ENCODE results near the gene FAM229B.
A peak's percentile ranks its signal among the peaks of the same experiment; 100 is the strongest.

Gene FAM229B

DNA sequence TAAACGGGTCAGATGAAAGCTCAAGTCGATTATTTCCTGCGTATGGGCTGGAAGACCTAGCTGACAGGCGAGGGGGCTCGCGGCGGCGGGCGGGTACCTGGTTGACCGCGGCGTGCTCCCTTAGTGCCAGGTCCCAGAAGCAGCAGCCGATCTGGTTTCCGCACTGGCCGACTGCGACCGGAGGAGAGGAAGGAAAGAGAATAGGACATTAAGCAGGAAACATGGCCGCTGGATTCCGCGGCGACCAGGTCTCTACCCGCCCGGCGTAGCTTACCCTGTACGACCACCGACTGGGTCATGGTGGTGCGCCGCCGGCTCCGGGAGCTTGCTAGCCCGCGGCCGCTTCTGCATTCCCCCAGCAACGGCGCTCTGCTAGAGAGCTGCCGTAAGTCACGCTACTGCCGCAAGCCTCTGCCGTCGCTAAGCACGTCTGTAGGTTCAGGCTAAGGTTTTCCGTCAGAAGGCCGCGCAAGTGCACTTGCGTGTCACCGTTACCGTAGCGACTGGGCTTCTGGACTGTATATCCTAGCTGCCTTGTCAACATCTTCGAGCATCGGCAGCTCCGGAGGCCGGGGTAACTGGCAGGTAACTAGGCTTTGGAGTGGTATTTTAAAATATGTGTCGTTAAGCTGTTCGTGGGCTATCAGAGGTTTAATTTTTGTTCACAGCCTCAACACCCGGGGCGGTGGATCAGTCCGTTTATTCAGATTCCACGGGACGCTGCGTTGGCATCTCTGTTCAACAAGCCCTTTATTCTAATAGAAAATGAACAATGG lies at the start of gene FAM229B, which contains the start of gene TUBE1:
TSS of gene FAM229B (plus strand) at position 456 of the 776 bp plus-strand sequence. CDS start 11,693 bp downstream, outside the sequence.
TSS of gene TUBE1 (minus strand) at position 347 of the 776 bp plus-strand sequence. CDS start at position 299, 48 bp downstream.
- peak within 1 kb of the TSS; percentile 84 for H3K4me3 ChIP-seq (ENCODE audit: low read depth, low read length)
- TF ChIP-seq CTCF (IDR thresholded peaks at IDR 0.05; ENCODE audit: control insufficient read depth, extremely low read depth, insufficient read depth), result no peak
- DNase-seq (ENCODE audit: low read depth), result peak; percentile 92

- no peak for TF ChIP-seq CTCF (IDR thresholded peaks at IDR 0.05; ENCODE audit: control insufficient read depth, extremely low read depth, insufficient read depth)
- no peak overlapping the region for H3K4me3 ChIP-seq (ENCODE audit: low read depth, low read length)
- no peak for DNase-seq (ENCODE audit: low read depth)
These were observed 49.6 kb upstream of the FAM229B start for GRCh38 chr6:112037783-112038216.

GRCh38 chr6:112038268-112038667 lies 49.1 kb upstream of the FAM229B start:
- no peak for DNase-seq (ENCODE audit: low read depth)
- no peak overlapping the region for H3K4me3 ChIP-seq (ENCODE audit: low read depth, low read length)
- TF ChIP-seq CTCF (IDR thresholded peaks at IDR 0.05; ENCODE audit: control insufficient read depth, extremely low read depth, insufficient read depth), result no peak

DNA sequence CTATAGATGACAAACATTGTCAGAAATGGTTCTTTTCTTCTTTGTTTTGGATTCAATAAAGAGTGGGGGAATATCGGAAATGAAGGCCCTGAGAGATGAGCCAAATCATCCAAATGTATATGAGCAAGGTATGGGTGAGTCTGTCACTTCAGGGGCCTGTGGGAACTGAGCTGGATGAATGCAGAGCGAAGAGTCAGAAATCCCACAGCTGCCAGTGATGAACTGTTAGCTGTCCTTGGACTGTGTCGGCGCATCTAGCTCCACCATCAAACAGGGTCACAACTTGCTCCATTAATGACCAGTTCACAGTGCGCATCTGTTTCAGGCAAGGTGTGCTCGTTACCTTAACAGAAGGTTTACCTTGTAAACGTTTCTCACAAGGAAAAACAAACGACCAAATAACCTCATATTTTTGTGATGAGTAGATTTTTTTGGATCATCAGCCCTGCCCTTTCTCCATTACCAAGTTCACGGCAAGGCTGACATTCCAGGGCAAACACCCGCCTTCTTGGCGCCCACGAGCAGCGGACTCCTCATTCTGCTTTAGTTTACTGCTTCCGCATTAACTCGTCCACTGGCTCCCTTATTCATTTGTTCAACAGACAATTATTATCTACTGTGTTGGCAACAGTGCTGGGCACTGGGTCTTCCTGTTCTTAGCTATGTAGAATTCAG lies 48.5 kb upstream of the FAM229B start:
- no peak for TF ChIP-seq CTCF (IDR thresholded peaks at IDR 0.05; ENCODE audit: control insufficient read depth, extremely low read depth, insufficient read depth)
- H3K4me3 ChIP-seq (ENCODE audit: low read depth, low read length), result no peak overlapping the region
- DNase-seq (ENCODE audit: low read depth), result no peak

DNA sequence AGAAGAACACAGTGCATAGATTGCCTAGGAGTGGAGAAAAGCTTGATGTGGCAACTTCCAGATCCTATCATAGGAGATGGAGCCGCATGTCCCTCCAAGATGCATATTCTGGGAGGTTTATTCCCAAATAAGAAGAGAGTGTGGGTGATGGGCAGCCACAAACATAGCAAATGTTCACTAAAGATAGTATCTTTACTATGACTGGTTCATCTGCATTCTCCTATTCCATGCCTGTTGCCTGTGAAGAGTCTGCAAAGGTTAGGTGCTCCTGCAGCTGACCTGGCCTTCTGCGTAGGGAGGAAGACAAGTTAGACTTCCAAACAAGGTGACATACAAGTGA lies 48.0 kb upstream of the FAM229B start:
- no peak for TF ChIP-seq CTCF (IDR thresholded peaks at IDR 0.05; ENCODE audit: control insufficient read depth, extremely low read depth, insufficient read depth)
- no peak overlapping the region for H3K4me3 ChIP-seq (ENCODE audit: low read depth, low read length)
- DNase-seq (ENCODE audit: low read depth), result no peak

DNA sequence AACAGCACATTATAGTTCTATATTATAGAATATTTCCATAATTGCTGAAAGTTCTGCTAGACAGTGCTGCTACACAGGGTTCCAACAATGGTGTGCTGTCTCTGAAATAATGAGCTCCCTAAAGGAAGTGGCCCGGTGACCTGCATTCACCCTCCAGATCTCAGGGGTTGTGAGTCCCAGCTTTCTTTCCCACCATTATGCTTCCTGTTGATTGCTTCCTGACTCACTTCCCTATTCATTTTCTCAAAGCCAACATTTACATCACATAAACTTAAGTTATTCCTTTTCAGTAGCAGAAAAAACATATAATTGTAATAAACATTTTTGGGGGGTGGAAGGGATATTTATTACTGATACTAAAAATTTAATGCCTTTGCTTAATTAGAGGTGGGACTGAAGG lies 46.4 kb upstream of the FAM229B start:
- DNase-seq (ENCODE audit: low read depth), result no peak
- no peak for TF ChIP-seq CTCF (IDR thresholded peaks at IDR 0.05; ENCODE audit: control insufficient read depth, extremely low read depth, insufficient read depth)
- no peak overlapping the region for H3K4me3 ChIP-seq (ENCODE audit: low read depth, low read length)

Data from LNCaP clone FGC (cell line).